HuH-7 (cell line): ENCODE measurements around the gene TMEM95.

ENCODE experiments used
- DNase-seq: peaks from one replicate; pipeline ENCODE4 v3.0.0; 2011; ENCODE audit warnings: low spot score

Gene TMEM95

GRCh38 chr17:7379134-7379533, 24.2 kb downstream of the TMEM95 start:
- DNase-seq = no peak

DNA sequence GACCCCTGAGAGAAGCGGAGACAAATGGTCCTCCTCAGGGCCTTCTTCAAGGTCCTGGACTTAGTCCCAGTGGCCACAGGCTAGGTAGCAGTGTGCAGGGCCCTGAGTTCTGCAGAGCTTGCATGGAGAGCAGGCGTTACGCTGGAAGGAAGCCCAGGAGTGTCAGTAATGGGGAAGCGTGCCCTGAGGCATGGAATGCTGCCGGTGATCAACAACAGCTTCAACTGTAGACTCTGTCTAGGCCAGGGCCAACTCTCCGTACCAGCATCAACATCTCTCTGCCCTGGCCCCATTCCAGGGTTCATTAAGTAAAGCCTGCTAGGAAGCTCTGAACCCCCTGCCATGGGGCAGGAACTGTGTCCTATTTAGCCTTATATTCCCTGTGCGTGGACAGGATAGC, 25.4 kb downstream of the TMEM95 start:
- DNase-seq = no peak

DNA sequence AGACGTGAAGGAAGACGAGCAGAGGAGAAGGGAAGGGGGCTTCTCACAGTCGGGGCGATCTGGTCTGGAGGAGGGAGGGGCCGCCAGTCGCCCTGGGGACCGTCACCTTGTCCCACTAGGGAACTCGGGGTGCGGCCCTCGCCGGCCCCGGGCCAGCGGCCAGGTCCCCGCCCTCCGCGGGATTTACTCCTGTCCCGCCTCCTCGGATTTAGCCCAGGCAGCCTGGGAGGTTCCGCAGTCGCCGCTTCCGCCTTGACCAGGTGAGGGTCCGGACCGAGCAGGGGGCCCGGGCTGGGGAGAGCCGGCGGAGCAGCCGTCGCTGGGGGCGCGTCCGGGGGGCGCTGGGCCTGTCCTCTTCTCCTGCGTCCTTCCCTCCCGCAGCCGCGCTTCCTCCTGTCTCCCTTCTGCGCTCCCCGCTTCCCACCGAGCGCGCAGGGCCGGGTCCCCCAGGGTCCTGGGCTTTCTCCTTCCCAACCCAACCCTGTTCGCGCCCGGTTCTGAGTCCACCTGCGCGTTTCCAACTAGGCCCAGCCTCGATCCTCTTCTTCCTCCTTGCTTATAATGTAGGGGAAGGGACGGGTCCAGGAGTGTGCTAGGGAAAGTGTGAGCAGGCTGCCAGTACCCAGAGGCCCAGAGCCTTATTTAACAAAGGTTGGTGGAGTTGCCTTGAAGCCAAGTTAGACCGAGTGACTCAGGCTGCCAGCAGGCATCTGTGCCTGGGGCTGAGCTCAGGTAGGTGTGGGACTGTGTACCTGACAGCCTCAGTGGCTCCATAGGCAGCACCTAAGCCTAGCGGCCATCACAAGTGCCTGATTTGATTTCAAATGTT, 26.1 kb downstream of the TMEM95 start, which contains the start of gene TNK1:
Gene TNK1, plus strand, starts transcription at position 235 of the 829 bp plus-strand sequence. CDS start 1,838 bp downstream, outside the sequence.
- peak; percentile 66 for DNase-seq

DNA sequence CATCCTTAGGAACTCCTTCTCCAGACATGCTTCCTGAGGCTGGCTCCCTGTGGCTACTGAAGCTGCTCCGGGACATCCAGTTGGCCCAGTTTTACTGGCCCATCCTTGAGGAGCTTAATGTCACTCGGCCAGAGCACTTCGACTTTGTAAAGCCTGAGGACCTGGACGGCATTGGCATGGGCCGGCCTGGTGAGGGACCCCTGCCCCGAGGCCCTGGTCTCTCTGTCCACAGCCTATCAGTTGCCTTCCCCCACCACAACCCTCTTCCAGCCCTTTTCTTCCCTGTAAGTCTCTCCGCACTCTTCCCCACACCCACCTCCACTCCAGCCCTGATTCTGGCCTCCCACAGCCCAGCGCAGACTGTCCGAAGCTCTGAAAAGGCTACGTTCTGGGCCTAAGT, 27.9 kb downstream of the TMEM95 start:
- no peak for DNase-seq

GRCh38 chr17:7383371-7383741, 28.4 kb downstream of the TMEM95 start:
- DNase-seq = no peak

- DNase-seq = no peak
These were observed 29.0 kb downstream of the TMEM95 start for GRCh38 chr17:7383742-7384488.

GRCh38 chr17:7384489-7385081, 29.6 kb downstream of the TMEM95 start:
- DNase-seq = no peak

- no peak for DNase-seq
These were observed 33.9 kb downstream of the TMEM95 start for GRCh38 chr17:7388856-7389255.

DNA sequence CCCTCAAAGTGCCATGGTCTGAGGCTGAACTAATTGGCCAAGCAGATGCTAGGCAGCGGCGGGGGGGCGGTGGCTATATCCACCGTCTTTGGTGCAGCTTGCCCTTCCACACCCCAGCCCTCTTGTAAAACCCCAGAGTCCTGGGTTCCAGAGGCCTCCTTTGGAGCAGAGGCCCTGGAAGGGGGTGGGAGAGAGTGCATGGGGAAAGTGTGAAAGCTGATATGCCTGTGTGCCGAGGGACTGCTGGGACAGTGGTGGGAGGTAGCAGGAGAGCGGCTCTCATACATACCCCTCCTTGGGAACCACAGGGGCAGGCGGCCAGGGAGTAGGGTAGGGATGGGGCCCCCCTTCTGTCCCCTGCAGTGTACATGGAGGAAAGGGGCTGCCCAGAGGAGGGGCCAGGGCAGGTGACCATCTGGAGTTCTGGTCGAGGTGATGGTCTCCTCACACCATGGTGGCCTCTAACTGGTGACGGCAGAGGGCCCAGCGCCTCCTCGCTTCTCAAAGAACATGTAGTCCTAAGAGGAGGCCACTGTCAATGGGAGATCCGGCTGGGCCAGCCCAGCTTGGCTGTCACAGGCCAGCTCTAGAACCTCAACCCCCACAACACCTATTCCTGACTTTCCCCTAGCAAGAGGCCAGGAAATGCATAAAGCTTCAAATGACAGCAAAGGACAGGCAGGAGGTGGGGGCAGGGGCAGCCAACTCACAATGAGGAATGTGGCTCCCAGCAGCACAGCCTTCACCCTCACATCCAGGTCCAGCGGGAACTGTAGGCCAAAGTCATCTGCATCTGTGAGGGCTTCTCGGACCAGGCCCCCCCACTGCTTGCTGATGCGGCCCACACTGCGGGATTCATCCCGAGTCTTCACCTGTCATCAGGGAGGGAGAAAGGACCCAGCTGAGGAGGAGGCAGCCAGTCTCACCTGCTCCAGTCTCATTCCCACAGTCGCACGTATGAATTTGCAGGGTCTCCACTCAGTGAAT, 35.3 kb downstream of the TMEM95 start:
- DNase-seq = no peak

GRCh38 chr17:7391307-7391706, 36.4 kb downstream of the TMEM95 start:
- DNase-seq = no peak

DNA sequence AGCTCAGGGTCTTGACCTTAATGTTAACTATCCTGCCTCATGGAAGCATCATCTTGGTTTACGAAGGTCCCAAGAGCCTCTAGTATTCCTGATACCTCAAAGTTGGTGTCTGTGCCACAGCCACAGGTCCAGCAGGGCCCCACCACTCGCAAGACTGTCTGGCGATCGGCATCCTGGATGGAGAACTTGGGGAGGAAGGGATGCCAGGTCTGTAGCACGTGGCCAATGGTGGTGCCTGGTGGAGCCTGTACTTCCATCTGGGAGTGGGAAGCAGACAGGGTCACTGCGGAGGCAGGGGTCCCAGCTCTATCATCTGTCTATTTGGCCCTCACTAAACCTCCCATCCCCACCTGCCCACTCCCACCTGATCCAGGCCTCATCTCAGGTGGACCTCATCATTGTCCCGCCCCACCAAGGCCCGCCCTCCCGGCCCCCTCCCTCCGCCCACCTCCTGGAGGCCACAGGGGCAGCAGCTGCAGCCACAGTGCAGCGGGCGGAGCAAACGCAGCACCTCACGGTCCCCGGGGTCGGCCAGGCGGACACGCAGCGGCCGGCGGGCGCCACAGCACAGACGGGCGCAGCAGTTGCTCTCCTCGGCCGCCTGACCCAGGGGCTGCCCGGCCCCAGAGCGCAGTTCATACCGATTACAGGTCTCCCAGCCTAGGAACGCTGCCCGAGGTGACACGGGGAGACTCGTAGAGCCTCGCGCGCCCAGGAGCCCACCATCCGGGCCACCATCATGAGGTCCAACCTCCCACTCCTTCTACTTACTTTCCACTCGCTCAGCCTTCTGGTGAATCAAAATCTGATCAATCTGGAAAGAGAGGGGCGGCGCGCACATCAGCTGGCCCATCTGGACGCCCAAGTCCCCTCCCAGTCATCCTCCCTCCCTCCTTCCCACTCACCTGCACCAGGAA, 38.0 kb downstream of the TMEM95 start:
- DNase-seq = no peak

DNA sequence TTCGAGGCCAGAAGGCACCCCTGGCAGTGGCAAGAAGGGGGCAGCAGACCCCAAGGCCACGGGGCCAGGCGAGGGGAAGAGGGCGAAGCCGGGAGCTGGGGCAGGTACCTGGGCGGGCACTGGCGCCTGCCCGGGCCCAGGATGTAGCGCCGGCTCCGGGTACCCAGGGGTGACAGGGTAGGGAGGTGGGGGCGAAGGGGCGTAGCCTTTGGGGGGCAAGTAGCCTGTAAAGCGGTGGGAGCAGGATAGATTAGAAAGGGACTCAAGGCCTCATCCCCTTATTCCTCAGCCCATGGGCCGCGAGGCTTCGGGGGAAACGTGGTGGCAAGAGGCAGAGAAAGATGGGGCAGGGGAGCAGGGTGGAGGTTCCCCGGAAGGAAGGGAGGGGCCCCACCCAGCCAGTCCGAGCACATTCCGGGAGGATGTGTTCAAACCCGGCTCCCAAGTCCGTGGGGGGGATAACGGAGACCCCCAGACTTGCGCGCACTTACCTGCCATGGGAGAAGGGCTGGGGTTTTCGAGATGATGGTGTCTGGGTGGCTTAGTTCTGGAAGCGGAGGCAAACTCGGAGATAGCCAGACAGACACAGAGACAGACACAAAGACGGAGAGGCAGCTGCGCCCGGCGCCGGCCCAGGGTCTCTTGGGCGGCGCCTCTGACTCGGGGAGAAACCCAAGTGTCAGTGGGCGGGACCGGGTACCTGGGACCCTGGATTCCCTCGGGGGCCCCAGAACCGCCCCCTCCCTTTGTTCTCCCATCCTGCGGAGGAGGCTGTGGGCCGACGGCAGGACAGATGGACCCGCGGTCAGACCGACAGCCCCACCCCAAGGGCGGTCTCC, 38.9 kb downstream of the TMEM95 start:
- DNase-seq = peak; percentile 40

DNA sequence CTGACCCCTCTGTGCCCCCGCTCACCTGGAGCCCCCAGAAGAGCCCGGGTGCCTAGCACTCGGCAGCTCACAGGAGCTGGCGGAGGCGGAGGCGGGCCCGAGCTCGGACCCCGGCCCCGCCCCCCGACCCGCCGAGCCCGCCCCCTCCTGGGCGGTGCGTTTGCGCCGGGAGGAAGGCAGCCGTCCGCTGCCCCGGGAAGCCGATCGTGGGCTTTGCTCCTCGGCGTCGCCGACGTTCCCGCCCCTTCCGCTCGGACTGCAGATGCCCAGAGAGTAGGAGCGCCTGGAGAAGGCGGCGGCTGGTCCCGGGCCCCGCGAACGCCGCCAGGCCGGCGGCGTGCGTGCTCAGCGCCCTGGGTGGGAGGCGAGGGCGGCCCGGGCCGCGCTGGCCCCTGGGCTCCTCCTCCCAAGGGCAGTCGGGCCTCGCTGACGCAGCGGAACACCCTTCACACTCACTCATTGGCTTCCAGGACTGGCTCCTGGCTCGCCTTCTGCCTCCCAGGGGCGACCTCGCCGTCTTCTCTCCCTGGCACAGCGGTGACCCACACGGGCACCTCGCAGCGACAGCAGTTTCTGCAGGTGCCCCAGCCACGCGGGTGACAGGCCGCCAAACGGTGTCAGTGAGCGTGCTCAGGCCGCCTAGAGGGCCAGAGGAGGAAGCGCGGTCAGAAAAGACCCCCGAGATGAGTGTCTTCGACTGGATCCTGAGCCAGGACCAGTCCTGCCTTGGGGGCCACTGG, 39.7 kb downstream of the TMEM95 start, which contains the start of gene PLSCR3:
Gene PLSCR3, minus strand, starts transcription at position 74 of the 740 bp plus-strand sequence. CDS start 415 bp downstream, outside the sequence.
- DNase-seq = peak; percentile 86

- DNase-seq = no peak
These were observed 41.2 kb downstream of the TMEM95 start for GRCh38 chr17:7396147-7396546.

DNA sequence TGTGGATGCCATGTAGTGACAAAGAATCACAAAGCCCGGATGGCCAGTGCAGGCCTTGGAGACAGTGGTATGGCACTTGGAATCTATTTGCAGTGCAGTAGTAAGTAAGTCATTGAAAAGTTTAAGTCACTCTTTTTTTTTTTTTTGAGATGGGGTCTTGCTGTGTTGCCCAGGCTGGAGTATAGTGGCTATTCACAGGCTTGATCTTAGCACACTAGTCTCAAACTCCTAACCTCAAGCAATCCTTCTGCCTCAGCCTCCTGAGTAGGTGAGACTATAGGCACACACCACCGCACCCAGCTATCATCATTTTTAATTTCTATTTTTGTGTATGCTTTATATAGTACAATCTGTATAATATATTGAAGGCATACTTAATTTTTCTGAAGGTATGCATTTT, 43.7 kb downstream of the TMEM95 start:
- DNase-seq = no peak

- DNase-seq = no peak
These were observed 48.2 kb downstream of the TMEM95 start for GRCh38 chr17:7403043-7403726.

DNA sequence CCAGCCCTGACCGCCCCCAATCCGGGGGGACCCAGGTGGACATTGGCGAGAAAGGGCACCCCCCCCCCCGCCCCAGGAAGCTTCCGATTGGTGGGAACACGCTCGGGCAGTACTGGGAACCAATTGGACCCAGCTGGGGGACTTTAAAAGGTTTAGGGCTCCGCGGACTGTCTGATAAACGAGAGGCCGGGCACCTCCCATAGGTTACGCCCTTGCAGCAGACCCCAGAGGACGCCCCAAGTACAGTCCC, 48.7 kb downstream of the TMEM95 start:
- DNase-seq = no peak

- peak; percentile 92 for DNase-seq
These were observed 49.2 kb downstream of the TMEM95 start, which contains the start of gene TMEM256 for GRCh38 chr17:7403977-7404736. Gene TMEM256, minus strand, starts transcription at chr17:7404097. Its CDS starts 13 bp downstream, at chr17:7404084.
